Measurements from ENCODE around the gene NPAS3. TPM values are rescaled to one million over a fixed set of nuclear protein-coding genes. Genes with fewer than 3 reads are reported as not detected.

NPAS3 gene
- total and polyA plus RNA-seq, 4 experiments from 2014 or later: not detected

GRCh38 chr14:33733721-33734120, 795.0 kb downstream of the NPAS3 start:
- no peaks in the 10 kb centered on the region for H3K36me3 Mint-ChIP-seq
- H3K27me3 Mint-ChIP-seq: peaks cover 2% of the 10 kb centered on the region in 2 donors
- Histone ChIP-seq H3K27me3 (ENCODE audit: insufficient read depth, low read length) (no peaks in the 10 kb centered on the region), H3K36me3 (ENCODE audit: insufficient read depth, low read length) (no peaks in the 10 kb centered on the region), H3K9me3 (ENCODE audit: control insufficient read depth in 1 of 2, low read length in 2 of 2) (no peaks in the 10 kb centered on the region), H3K27ac (ENCODE audit: low read depth, low read length) (no peak overlapping the region), H3K4me3 (ENCODE audit: low read length in 2 of 2) (no peak overlapping the region), H3K4me1 (ENCODE audit: insufficient read depth, low read length) (no peaks in the 10 kb centered on the region)
- H3K4me1 Mint-ChIP-seq: peaks cover 0 to 10% (median 6%) of the 10 kb centered on the region in 4 donors
- intact Hi-C loops (cut with micrococcal nuclease): no loop called here
- CTCF ChIA-PET (ENCODE audit: partially characterized antibody): no interaction called here
- POLR2A ChIA-PET (ENCODE audit: partially characterized antibody): no interaction called here
- no peak for DNase-seq
- H3K4me3 Mint-ChIP-seq: no peak overlapping the region
- H3K27ac Mint-ChIP-seq: no peak overlapping the region
- peaks cover 0 to 3% (median 0%) of the 10 kb centered on the region in 8 donors for H3K9me3 Mint-ChIP-seq

- H3K4me3 Mint-ChIP-seq: peak overlapping the region in 5 of 8 donors; percentile 2 to 32 (median 25)
- Histone ChIP-seq H3K4me1 (ENCODE audit: insufficient read depth, low read length) (no peaks in the 10 kb centered on the region), H3K36me3 (ENCODE audit: insufficient read depth, low read length) (no peaks in the 10 kb centered on the region), H3K9me3 (ENCODE audit: control insufficient read depth in 1 of 2, low read length in 2 of 2) (no peaks in the 10 kb centered on the region), H3K27me3 (ENCODE audit: insufficient read depth, low read length) (no peaks in the 10 kb centered on the region), H3K27ac (ENCODE audit: low read depth, low read length) (no peak overlapping the region), H3K4me3 (ENCODE audit: low read length in 2 of 2) (no peak overlapping the region)
- peaks cover 0 to 2% (median 0%) of the 10 kb centered on the region in 8 donors for H3K9me3 Mint-ChIP-seq
- H3K36me3 Mint-ChIP-seq: no peaks in the 10 kb centered on the region
- CTCF ChIA-PET (ENCODE audit: partially characterized antibody): no interaction called here
- H3K27me3 Mint-ChIP-seq: peaks cover 2% of the 10 kb centered on the region in 2 donors
- H3K27ac Mint-ChIP-seq: no peak overlapping the region
- no peak for DNase-seq
- intact Hi-C loops (cut with micrococcal nuclease): no loop called here
- POLR2A ChIA-PET (ENCODE audit: partially characterized antibody): no interaction called here
- H3K4me1 Mint-ChIP-seq: peaks cover 0 to 10% (median 6%) of the 10 kb centered on the region in 4 donors
These were observed 795.7 kb downstream of the NPAS3 start for GRCh38 chr14:33734387-33734786.

- Histone ChIP-seq H3K27me3 (ENCODE audit: insufficient read depth, low read length) (no peaks in the 10 kb centered on the region), H3K4me3 (ENCODE audit: low read length in 2 of 2) (no peak overlapping the region), H3K27ac (ENCODE audit: low read depth, low read length) (no peak overlapping the region), H3K4me1 (ENCODE audit: insufficient read depth, low read length) (no peaks in the 10 kb centered on the region), H3K36me3 (ENCODE audit: insufficient read depth, low read length) (no peaks in the 10 kb centered on the region), H3K9me3 (ENCODE audit: control insufficient read depth in 1 of 2, low read length in 2 of 2) (no peaks in the 10 kb centered on the region)
- peaks cover 0 to 10% (median 6%) of the 10 kb centered on the region in 4 donors for H3K4me1 Mint-ChIP-seq
- H3K4me3 Mint-ChIP-seq: no peak overlapping the region
- no peak overlapping the region for H3K27ac Mint-ChIP-seq
- no peaks in the 10 kb centered on the region for H3K9me3 Mint-ChIP-seq
- H3K36me3 Mint-ChIP-seq: no peaks in the 10 kb centered on the region
- CTCF ChIA-PET (ENCODE audit: partially characterized antibody): no interaction called here
- intact Hi-C loops (cut with micrococcal nuclease): no loop called here
- DNase-seq: no peak
- POLR2A ChIA-PET (ENCODE audit: partially characterized antibody): no interaction called here
- H3K27me3 Mint-ChIP-seq: peaks cover 2% of the 10 kb centered on the region in 2 donors
These were observed 797.7 kb downstream of the NPAS3 start for GRCh38 chr14:33736299-33736825.

GRCh38 chr14:33736979-33737378, 798.3 kb downstream of the NPAS3 start:
- CTCF ChIA-PET (ENCODE audit: partially characterized antibody): no interaction called here
- DNase-seq: no peak
- Mint-ChIP-seq H3K4me1 (peaks cover 0 to 10% (median 6%) of the 10 kb centered on the region in 4 donors), H3K27ac (no peak overlapping the region), H3K9me3 (no peaks in the 10 kb centered on the region), H3K36me3 (no peaks in the 10 kb centered on the region), H3K27me3 (peaks cover 2% of the 10 kb centered on the region in 2 donors), H3K4me3 (no peak overlapping the region)
- no peaks in the 10 kb centered on the region for H3K9me3 ChIP-seq (ENCODE audit: control insufficient read depth in 1 of 2, low read length in 2 of 2)
- no peaks in the 10 kb centered on the region for H3K4me1 ChIP-seq (ENCODE audit: insufficient read depth, low read length)
- POLR2A ChIA-PET (ENCODE audit: partially characterized antibody): no interaction called here
- no peak overlapping the region for H3K4me3 ChIP-seq (ENCODE audit: low read length in 2 of 2)
- intact Hi-C loops (cut with micrococcal nuclease): no loop called here
- no peaks in the 10 kb centered on the region for H3K36me3 ChIP-seq (ENCODE audit: insufficient read depth, low read length)
- no peaks in the 10 kb centered on the region for H3K27me3 ChIP-seq (ENCODE audit: insufficient read depth, low read length)
- H3K27ac ChIP-seq (ENCODE audit: low read depth, low read length): no peak overlapping the region

DNA sequence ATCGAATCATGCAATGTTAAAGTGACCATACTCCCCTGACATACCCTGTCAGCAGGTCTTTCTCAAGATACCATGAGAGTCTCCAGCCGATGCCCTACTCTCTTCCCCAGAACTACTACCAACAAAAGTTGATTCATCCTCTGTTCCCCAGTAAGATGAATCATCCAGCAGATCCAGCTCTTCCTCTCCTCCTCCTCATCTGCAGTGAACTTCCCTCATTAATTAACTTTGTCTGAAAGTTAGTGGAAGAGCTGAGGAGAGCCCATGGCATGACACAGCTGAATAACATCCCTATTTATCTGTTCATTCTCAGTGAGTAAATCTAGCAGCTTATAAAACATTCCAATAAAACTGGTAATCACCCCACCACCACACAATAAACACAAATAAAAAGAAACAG, 798.8 kb downstream of the NPAS3 start:
- ChIA-PET POLR2A (ENCODE audit: partially characterized antibody) (no interaction called here), CTCF (ENCODE audit: partially characterized antibody) (no interaction called here)
- DNase-seq: no peak
- intact Hi-C loops (cut with micrococcal nuclease): no loop called here
- H3K36me3 Mint-ChIP-seq: no peaks in the 10 kb centered on the region
- H3K9me3 Mint-ChIP-seq: no peaks in the 10 kb centered on the region
- H3K27ac Mint-ChIP-seq: no peak overlapping the region
- H3K4me1 Mint-ChIP-seq: peaks cover 0 to 10% (median 5%) of the 10 kb centered on the region in 4 donors
- Histone ChIP-seq H3K9me3 (ENCODE audit: control insufficient read depth in 1 of 2, low read length in 2 of 2) (no peaks in the 10 kb centered on the region), H3K27ac (ENCODE audit: low read depth, low read length) (no peak overlapping the region), H3K4me1 (ENCODE audit: insufficient read depth, low read length) (no peaks in the 10 kb centered on the region), H3K27me3 (ENCODE audit: insufficient read depth, low read length) (no peaks in the 10 kb centered on the region), H3K4me3 (ENCODE audit: low read length in 2 of 2) (no peak overlapping the region), H3K36me3 (ENCODE audit: insufficient read depth, low read length) (no peaks in the 10 kb centered on the region)
- H3K4me3 Mint-ChIP-seq: no peak overlapping the region
- H3K27me3 Mint-ChIP-seq: no peaks in the 10 kb centered on the region

DNA sequence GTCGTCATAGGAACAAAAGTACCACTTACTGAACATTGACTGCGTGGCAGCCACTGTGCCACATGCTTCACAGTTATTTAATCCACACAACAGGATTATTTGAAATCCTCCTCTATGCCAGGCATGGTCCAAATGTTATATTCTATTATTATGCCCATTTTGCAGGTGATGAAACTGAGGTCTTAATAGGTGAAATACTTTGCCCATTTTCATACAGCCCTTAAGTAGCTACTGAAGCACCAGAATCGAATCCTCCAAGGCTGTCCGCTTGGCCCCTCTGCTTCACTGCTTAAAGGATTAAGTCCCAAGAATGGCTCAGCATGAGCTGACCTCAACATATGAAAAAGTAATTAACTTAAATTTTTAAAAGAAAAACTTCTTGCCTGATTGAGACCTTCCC, 799.4 kb downstream of the NPAS3 start:
- Mint-ChIP-seq H3K4me3 (no peak overlapping the region), H3K27me3 (no peaks in the 10 kb centered on the region), H3K4me1 (peaks cover 0 to 10% (median 5%) of the 10 kb centered on the region in 4 donors), H3K36me3 (no peaks in the 10 kb centered on the region), H3K27ac (no peak overlapping the region), H3K9me3 (peaks cover 0 to 2% (median 0%) of the 10 kb centered on the region in 8 donors)
- Histone ChIP-seq H3K27ac (ENCODE audit: low read depth, low read length) (no peak overlapping the region), H3K27me3 (ENCODE audit: insufficient read depth, low read length) (no peaks in the 10 kb centered on the region), H3K4me3 (ENCODE audit: low read length in 2 of 2) (no peak overlapping the region), H3K9me3 (ENCODE audit: control insufficient read depth in 1 of 2, low read length in 2 of 2) (no peaks in the 10 kb centered on the region), H3K4me1 (ENCODE audit: insufficient read depth, low read length) (no peaks in the 10 kb centered on the region), H3K36me3 (ENCODE audit: insufficient read depth, low read length) (no peaks in the 10 kb centered on the region)
- intact Hi-C loops (cut with micrococcal nuclease): no loop called here
- CTCF ChIA-PET (ENCODE audit: partially characterized antibody): no interaction called here
- POLR2A ChIA-PET (ENCODE audit: partially characterized antibody): no interaction called here
- no peak for DNase-seq

DNA sequence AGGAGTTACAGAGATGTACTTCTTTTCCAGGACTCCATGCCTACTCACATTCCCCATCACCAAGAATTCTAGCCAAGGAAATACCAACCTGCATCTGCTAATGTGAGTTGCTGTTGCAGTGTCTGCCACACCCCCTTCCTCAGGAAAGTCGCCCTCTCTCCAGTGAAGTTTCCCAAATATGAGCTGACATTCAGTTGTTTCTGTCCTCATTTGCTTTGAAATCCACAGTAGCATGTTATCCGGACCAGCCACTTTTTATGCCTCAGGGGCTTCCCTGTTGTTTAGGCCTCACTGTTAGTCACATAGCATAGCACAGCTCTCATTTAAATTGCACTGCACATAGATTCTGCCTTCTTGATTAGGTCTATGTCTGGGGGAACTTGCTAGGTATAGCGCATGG, 799.8 kb downstream of the NPAS3 start:
- H3K9me3 Mint-ChIP-seq: peaks cover 0 to 5% (median 0%) of the 10 kb centered on the region in 8 donors
- Histone ChIP-seq H3K9me3 (ENCODE audit: control insufficient read depth in 1 of 2, low read length in 2 of 2) (no peaks in the 10 kb centered on the region), H3K27me3 (ENCODE audit: insufficient read depth, low read length) (no peaks in the 10 kb centered on the region), H3K27ac (ENCODE audit: low read depth, low read length) (no peak overlapping the region), H3K4me1 (ENCODE audit: insufficient read depth, low read length) (no peaks in the 10 kb centered on the region), H3K4me3 (ENCODE audit: low read length in 2 of 2) (no peak overlapping the region), H3K36me3 (ENCODE audit: insufficient read depth, low read length) (no peaks in the 10 kb centered on the region)
- no peak overlapping the region for H3K27ac Mint-ChIP-seq
- no peak for DNase-seq
- intact Hi-C loops (cut with micrococcal nuclease): no loop called here
- ChIA-PET POLR2A (ENCODE audit: partially characterized antibody) (no interaction called here), CTCF (ENCODE audit: partially characterized antibody) (no interaction called here)
- H3K36me3 Mint-ChIP-seq: no peaks in the 10 kb centered on the region
- no peaks in the 10 kb centered on the region for H3K27me3 Mint-ChIP-seq
- peaks cover 0 to 10% (median 5%) of the 10 kb centered on the region in 4 donors for H3K4me1 Mint-ChIP-seq
- no peak overlapping the region for H3K4me3 Mint-ChIP-seq

DNA sequence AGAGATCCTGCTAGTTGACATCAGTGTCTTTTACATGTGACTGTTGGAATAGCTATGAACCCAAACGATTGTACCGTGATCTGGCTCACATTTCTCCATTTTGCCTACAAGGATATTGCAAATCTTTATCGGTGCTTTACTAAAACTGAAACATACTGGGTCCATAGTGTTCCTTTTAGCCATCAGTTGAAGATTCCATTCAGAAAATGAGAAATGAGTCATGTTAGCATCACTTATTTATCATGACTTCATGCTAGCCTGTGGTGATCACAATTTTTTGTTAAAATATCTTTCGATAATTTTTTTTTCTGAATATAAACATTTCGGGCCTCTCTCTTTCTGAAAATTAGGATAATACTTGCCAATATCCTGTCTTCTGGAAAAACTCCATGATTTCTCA, 801.9 kb downstream of the NPAS3 start:
- H3K9me3 ChIP-seq (ENCODE audit: control insufficient read depth in 1 of 2, low read length in 2 of 2): no peaks in the 10 kb centered on the region
- ChIA-PET CTCF (ENCODE audit: partially characterized antibody) (no interaction called here), POLR2A (ENCODE audit: partially characterized antibody) (no interaction called here)
- no peak overlapping the region for H3K27ac Mint-ChIP-seq
- H3K27me3 Mint-ChIP-seq: no peaks in the 10 kb centered on the region
- H3K4me3 Mint-ChIP-seq: no peak overlapping the region
- DNase-seq: no peak
- no peaks in the 10 kb centered on the region for H3K36me3 ChIP-seq (ENCODE audit: insufficient read depth, low read length)
- no peaks in the 10 kb centered on the region for H3K36me3 Mint-ChIP-seq
- H3K4me1 ChIP-seq (ENCODE audit: insufficient read depth, low read length): no peaks in the 10 kb centered on the region
- no peak overlapping the region for H3K4me3 ChIP-seq (ENCODE audit: low read length in 2 of 2)
- peaks cover 0 to 5% (median 0%) of the 10 kb centered on the region in 8 donors for H3K9me3 Mint-ChIP-seq
- no peaks in the 10 kb centered on the region for H3K4me1 Mint-ChIP-seq
- no peaks in the 10 kb centered on the region for H3K27me3 ChIP-seq (ENCODE audit: insufficient read depth, low read length)
- intact Hi-C loops (cut with micrococcal nuclease): no loop called here
- H3K27ac ChIP-seq (ENCODE audit: low read depth, low read length): no peak overlapping the region

Data from CD4-positive, alpha-beta memory T cell (primary cell).